Muscle of leg (tissue), 11 donors: ENCODE results near the gene KHDRBS1. TPM values are rescaled to one million over a fixed set of nuclear protein-coding genes. Genes with fewer than 3 reads are reported as not detected.
"Not testable (repeated sequence)": the region's sequence is repeated elsewhere in the genome, so short reads cannot be mapped to it uniquely, and the experiment has no call there.

Experiments
- DNase-seq: peaks from one replicate; pipeline ENCODE4 v3.0.0; 2013
- H3K27ac ChIP-seq: one replicate; pipeline ENCODE4 v1.5.1; 2013; ENCODE audit warnings: mild to moderate bottlenecking, low read length, control low read depth
- H3K27me3 ChIP-seq: one replicate; pipeline ENCODE4 v1.6.1; 2013; ENCODE audit warnings: low read length; ENCODE audit not compliant: control insufficient read depth, insufficient read depth
- H3K36me3 ChIP-seq: one replicate; pipeline ENCODE4 v1.6.1; 2013; ENCODE audit warnings: low read length; ENCODE audit not compliant: control insufficient read depth, insufficient read depth
- H3K4me1 ChIP-seq: one replicate; pipeline ENCODE4 v1.6.1; 2013; ENCODE audit warnings: low read length; ENCODE audit not compliant: control insufficient read depth, insufficient read depth
- H3K4me3 ChIP-seq: one replicate; pipeline ENCODE4 v1.5.1; 2013; ENCODE audit warnings: low read length, control low read depth
- H3K9me3 ChIP-seq: replicated peaks from 2 replicates; pipeline ENCODE4 v1.6.1; 2013; ENCODE audit warnings: low read depth, low read length; ENCODE audit not compliant: control insufficient read depth
- WGBS: methylation state at CpG from one replicate; pipeline ENCODE4 v1.1.5; 2013; ENCODE audit warnings: missing lambda C conversion rate; ENCODE audit not compliant: insufficient coverage; 5-methylcytosine and 5-hydroxymethylcytosine counted together
- polyA plus RNA-seq, 8 donors: library from polyadenylated mRNA; unstranded; fragments of 120-200 nt; gene quantifications; one replicate each; pipeline versions ENCODE4 v1.2.1 to v1.2.3, GENCODE V29; 2013; ENCODE audit warnings: inconsistent platforms in 1 of 8, low replicate concordance in 1 of 8; ENCODE audit not compliant: insufficient read length in 8 of 8, insufficient read depth in 1 of 8
- total RNA-seq: library from RNA; stranded (reverse); fragments of 120-200 nt; gene quantifications from one replicate; pipeline ENCODE4 v1.2.4, GENCODE V29; 2013

Gene KHDRBS1
- total and polyA plus RNA-seq, 9 donors = 60.7 to 173 (median 144) TPM

- DNase-seq = no peak
These were observed 39.2 kb downstream of the KHDRBS1 start for GRCh38 chr1:32052887-32053286.

GRCh38 chr1:32055416-32055815 lies 41.7 kb downstream of the KHDRBS1 start:
- 100% methylated on average over 1 of the region's 5 CpGs for WGBS
- Histone ChIP-seq H3K27ac (peak overlapping the region; percentile 57), H3K36me3 (peaks cover 77% of the 10 kb centered on the region), H3K9me3 (no peaks in the 10 kb centered on the region), H3K27me3 (no peaks in the 10 kb centered on the region), H3K4me3 (no peak overlapping the region), H3K4me1 (peaks cover 7% of the 10 kb centered on the region)
- DNase-seq = peak; percentile 57

More at GRCh38 chr1:32052887-32053286, 39.2 kb downstream of the KHDRBS1 start:
- Histone ChIP-seq H3K36me3 (peaks cover 69% of the 10 kb centered on the region), H3K9me3 (no peaks in the 10 kb centered on the region), H3K27ac (no peak overlapping the region), H3K27me3 (no peaks in the 10 kb centered on the region), H3K4me1 (peaks cover 7% of the 10 kb centered on the region), H3K4me3 (no peak overlapping the region)
- no CpG with 5 or more reads among the region's 4 CpGs for WGBS

GRCh38 chr1:32056598-32056997 lies 42.9 kb downstream of the KHDRBS1 start:
- peaks cover 78% of the 10 kb centered on the region for H3K36me3 ChIP-seq
- WGBS = no CpG with 5 or more reads among the region's 1 CpG
- no peak for DNase-seq
- no peak overlapping the region for H3K27ac ChIP-seq
- no peak overlapping the region for H3K4me3 ChIP-seq
- H3K4me1 ChIP-seq = peaks cover 10% of the 10 kb centered on the region
- H3K27me3 ChIP-seq = no peaks in the 10 kb centered on the region
- H3K9me3 ChIP-seq = no peaks in the 10 kb centered on the region

GRCh38 chr1:32060914-32061313 lies 47.2 kb downstream of the KHDRBS1 start:
- peaks cover 54% of the 10 kb centered on the region for H3K36me3 ChIP-seq

GRCh38 chr1:32062867-32063230 lies 49.2 kb downstream of the KHDRBS1 start:
- H3K27ac ChIP-seq = peak overlapping the region; percentile 93
- no peaks in the 10 kb centered on the region for H3K27me3 ChIP-seq
- WGBS = no CpG with 5 or more reads among the region's 4 CpGs
- H3K9me3 ChIP-seq = no peaks in the 10 kb centered on the region
- H3K4me1 ChIP-seq = peaks cover 22% of the 10 kb centered on the region
- H3K36me3 ChIP-seq = peaks cover 38% of the 10 kb centered on the region
- no peak for DNase-seq
- no peak overlapping the region for H3K4me3 ChIP-seq

More at GRCh38 chr1:32060914-32061313, 47.2 kb downstream of the KHDRBS1 start:
- Histone ChIP-seq H3K27ac (peak overlapping the region; percentile 63), H3K27me3 (no peaks in the 10 kb centered on the region), H3K4me3 (no peak overlapping the region), H3K4me1 (peaks cover 21% of the 10 kb centered on the region), H3K9me3 (no peaks in the 10 kb centered on the region)
- DNase-seq = no peak

- peaks cover 22% of the 10 kb centered on the region for H3K4me1 ChIP-seq
- peak; percentile 84 for DNase-seq
- no CpG with 5 or more reads among the region's 1 CpG for whole genome bisulfite sequencing
- peak overlapping the region; percentile 93 for H3K27ac ChIP-seq
- peaks cover 34% of the 10 kb centered on the region for H3K36me3 ChIP-seq
- no peaks in the 10 kb centered on the region for H3K27me3 ChIP-seq
- no peaks in the 10 kb centered on the region for H3K9me3 ChIP-seq
- no peak overlapping the region for H3K4me3 ChIP-seq
These were observed 49.6 kb downstream of the KHDRBS1 start for GRCh38 chr1:32063261-32063681.

GRCh38 chr1:32065613-32066488 lies 52.2 kb downstream of the KHDRBS1 start:
- not testable (repeated sequence) for H3K27ac ChIP-seq, H3K9me3 ChIP-seq, H3K36me3 ChIP-seq, H3K27me3 ChIP-seq, H3K4me3 ChIP-seq, DNase-seq
- 74% methylated on average over 3 of the region's 21 CpGs for WGBS
- peaks cover 20% of the 10 kb centered on the region for H3K4me1 ChIP-seq

GRCh38 chr1:32066489-32066873 lies 52.8 kb downstream of the KHDRBS1 start:
- WGBS = 17% methylated on average over 1 of the region's 4 CpGs
- no peak overlapping the region for H3K27ac ChIP-seq
- H3K36me3 ChIP-seq = peaks cover 7% of the 10 kb centered on the region
- no peak overlapping the region for H3K4me3 ChIP-seq
- DNase-seq = peak; percentile 91
- no peaks in the 10 kb centered on the region for H3K27me3 ChIP-seq
- H3K9me3 ChIP-seq = no peaks in the 10 kb centered on the region
- peaks cover 21% of the 10 kb centered on the region for H3K4me1 ChIP-seq

GRCh38 chr1:32068957-32069588 lies 55.4 kb downstream of the KHDRBS1 start:
- no peaks in the 10 kb centered on the region for H3K27me3 ChIP-seq
- peaks cover 19% of the 10 kb centered on the region for H3K4me1 ChIP-seq
- H3K27ac ChIP-seq = no peak overlapping the region
- H3K4me3 ChIP-seq = no peak overlapping the region
- H3K36me3 ChIP-seq = no peaks in the 10 kb centered on the region
- no peaks in the 10 kb centered on the region for H3K9me3 ChIP-seq
- DNase-seq = no peak
- WGBS = 80% methylated on average over 2 of the region's 5 CpGs

GRCh38 chr1:32071758-32072621 lies 58.3 kb downstream of the KHDRBS1 start:
- H3K9me3 ChIP-seq = no peaks in the 10 kb centered on the region
- H3K36me3 ChIP-seq = peaks cover 19% of the 10 kb centered on the region
- H3K27ac ChIP-seq = peak overlapping the region; percentile 99
- DNase-seq = no peak
- H3K4me3 ChIP-seq = peak overlapping the region; percentile 90
- no peaks in the 10 kb centered on the region for H3K27me3 ChIP-seq
- peaks cover 13% of the 10 kb centered on the region for H3K4me1 ChIP-seq
- 17% methylated on average over 10 of the region's 14 CpGs for WGBS
